DMS153 (cell line): ENCODE measurements around the gene WFS1.

ENCODE experiments used
- DNase-seq: peaks from one replicate; lab custom pipeline; 2025; lab: John Stamatoyannopoulos, UW

WFS1 gene

DNA sequence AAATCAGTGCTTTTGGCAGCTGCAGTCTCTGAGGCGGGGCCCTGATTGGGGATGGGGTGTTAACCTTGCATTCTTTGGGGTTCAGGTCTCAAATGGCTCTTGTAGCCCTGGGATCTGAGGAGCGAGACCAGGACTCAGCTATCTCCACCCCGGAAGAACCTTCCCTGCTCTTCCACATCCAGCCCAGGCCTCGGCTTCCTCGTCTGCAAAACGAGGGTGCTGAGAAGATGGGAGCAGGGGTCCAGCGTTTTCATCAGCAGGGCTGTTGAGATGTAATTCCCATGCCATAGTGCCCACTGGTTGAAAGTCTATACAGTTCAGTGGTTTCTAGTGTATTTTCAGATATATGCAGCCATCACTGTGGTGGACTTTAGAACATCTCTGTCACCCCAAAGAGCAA, 34.6 kb upstream of the WFS1 start:
- no peak for DNase-seq

DNA sequence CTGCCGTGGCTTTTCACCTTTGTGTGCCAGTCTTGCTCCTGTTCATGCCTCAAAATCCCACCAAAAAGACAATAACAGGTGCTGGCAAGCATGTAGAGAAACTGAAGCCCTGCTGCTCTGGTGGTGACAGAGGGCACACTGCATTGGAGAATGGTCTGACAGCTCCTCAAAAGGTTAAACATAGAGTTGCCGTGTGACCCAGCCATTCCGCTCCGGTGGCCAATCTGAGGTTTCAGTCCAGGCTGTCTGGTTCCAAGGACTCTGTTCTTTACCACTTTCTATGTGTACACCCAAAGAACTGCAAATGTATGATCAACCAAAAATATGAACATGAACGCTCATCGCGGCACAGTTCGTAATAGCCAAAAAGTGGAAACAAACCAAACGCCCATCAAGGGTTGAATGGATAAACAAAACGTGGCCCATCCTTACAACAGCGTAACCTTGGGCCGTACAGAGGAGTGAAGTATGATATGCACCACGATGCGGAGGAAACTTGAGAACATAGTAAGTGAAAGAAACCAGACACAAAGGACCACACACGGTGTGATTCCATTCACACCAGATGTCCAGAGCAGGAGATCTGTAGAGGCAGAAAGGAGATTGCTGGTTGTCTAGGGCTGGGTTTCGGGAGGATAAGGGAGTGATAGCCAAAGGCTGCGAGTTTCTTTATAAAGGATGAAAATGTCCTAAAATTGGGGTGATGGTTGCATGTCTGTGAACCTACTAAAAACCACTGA, 33.6 kb upstream of the WFS1 start:
- DNase-seq = no peak

DNA sequence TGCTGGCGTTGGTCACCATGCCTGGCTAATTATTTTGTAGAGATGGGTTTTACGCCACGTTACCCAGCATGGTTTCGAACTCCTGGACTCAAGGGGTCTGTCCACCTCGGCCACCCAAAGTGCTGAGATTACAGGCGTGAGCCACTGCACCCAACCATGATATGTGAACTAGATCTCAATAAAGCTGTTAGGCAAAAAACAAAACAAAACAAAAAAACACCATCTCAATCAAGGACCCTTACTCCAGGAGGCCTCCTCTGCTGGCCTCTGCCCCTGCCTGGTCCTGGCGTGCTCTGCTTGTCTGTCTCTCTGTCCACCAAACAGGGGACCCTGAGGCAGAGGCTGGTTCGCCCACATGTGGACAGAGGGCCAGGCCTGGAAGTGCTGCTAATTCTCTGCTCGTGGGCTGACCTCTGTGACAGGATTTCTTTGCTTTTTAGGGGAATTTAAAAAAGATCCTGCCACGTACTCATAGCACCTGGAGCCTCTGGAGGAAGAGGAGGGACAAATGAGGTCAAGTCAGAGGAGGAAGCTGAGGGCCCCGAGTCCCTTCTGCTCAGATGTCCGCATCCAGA, 32.7 kb upstream of the WFS1 start:
- no peak for DNase-seq

DNA sequence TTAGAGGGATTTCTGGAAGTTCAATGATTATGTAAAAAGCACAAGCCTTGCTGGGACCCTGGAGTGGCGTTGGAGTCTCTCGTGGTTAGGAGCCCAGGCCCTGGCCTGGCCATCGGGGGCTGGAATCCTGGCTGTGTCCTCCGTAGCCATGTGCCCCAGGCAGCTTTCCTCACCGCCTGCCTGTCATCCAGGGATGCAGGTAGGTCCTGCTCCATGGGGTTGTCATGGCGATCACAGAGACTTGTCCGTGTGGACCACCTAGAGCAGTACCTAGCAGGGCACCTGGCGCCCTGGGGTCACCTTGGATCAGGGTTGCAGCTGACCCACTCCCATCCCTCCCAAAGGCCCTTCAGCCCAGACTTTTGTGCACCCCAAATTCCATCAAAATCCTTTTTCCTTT, 30.2 kb upstream of the WFS1 start:
- DNase-seq = no peak

DNA sequence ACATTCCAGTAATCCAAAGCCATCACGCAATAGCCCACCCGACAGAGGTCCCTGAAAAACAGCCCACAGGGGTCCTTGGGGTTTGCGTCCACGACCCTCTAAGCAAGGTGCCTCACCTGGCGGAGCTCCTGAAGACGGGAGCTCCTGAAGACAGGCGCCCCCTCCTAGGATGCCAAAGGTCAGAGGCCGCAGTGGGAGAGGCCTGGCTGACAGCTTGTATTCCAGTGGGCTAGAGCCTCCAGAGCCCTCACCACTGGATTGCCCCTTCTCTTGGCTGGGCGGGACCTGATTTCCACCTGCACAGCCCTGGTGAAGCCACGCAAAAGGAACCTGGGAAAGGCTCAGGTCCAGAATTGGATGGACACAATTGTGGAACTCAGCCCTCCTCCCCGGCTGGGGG, 29.7 kb upstream of the WFS1 start:
- no peak for DNase-seq

DNA sequence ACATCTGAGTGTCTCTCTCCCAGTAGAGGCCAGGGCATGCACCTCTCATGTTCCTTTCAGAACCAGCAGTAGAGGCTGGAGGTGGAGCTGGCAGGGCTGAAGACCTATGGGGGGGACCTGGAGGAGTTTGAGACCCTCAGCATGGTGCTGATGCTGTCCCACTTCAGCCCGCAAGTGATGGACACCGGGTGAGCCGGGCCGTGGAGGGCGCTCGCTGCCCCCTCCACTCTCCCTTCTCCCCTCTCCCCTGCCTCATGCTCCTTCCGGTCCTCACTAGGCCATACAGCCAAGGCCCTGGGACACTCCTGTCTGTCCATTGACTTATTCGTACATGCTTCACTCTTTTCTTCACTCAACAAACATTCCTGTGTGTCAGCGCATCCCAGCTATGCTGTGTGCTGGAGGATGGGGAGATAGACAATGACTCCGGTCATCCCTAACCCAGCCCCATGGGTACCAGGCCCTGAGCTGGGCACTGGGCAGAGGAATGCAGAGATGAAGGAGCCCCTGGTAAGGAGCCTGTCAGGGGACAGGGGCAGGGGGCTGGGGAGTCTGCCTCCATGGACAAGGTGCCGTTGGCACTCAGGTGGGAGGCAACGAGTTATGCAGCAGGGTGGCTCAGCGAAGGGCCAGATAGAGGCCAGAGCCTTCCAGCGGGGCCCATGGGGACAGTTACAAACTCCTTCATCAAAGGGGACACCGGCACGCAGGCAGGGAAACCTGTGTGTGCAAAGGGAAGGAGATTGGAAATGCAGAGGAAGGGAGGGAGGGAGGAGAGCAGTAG, 28.4 kb upstream of the WFS1 start:
- DNase-seq = no peak

DNA sequence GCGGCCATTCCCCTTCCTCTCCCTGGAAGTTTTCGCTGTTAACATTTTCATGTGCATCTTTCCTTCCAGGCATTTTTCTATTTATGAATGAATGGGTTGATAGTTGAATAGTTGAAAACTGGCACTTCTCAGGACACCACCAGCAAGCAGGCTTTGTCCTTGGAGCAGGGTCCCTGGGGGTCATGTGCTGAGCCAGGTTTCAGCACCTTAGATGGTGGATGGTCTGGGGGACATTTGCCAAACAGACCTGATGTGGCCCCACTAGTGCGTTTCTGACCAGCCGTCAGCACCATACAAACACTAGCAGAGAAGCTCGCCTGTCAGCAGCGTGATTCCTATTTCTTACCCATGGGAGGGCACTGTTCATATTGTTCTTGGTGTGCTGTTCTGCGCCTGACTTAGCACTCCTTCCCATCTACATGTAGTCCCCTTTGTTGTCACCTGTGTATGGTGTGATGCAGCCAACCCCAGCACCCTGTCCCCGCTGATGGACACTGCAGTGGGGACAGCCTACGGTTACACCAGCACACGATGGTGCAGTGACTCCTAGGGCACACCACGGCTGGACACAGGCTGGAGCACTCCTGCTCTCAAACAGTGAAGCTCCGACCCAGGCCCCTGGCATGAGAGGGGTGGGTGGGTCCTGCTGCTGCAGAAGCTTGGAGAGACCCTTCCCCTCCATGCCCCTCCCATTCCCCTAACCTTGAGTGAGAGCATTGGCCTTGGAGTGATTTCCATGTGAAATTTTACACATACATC, 27.2 kb upstream of the WFS1 start:
- no peak for DNase-seq

DNA sequence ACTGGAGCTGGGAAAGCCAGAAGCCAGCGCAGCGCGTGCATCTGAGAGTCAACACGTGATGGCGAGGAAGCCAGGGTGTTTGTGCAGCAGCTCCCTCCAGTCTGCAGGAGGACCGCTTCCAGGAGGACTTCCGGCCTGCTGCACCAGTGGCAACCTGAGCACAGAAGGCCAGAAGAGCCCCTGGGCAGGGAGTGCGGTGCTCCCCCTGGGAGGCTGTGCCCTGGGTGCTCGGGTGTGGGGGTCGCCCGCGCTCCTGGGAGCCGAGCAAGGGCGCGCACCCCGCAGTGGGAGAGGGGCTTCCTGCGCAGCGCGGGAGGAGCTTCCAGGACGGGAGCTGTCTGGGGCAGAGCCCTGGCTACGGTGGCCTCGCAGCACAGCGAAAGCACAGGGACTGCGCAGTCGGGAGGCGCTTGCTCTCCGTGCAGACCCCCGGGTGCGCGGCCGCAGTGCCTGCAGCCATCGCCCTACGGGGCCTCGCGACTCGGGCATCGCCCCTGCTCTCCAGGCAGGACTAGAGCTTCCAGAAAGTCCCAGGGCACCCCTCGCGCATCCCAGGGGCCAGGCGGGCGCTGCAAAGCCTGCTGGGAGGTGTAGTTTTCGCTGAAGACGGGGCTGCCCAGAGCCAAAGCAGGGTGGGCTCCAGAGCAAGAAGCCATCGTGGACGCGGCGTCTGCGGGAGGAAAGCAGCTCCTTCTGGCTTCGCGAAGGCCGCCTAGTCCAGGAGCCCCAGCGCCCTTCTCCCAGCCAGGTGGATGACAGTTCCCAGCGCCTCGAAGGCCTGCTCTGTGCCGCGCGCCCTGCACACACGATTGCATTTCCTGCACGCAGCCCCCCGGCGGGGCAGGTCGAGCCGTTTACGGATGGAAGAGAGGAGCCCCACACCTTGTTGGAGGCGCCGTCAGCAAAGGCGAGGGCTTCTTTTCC, 24.1 kb upstream of the WFS1 start:
- DNase-seq = no peak

DNA sequence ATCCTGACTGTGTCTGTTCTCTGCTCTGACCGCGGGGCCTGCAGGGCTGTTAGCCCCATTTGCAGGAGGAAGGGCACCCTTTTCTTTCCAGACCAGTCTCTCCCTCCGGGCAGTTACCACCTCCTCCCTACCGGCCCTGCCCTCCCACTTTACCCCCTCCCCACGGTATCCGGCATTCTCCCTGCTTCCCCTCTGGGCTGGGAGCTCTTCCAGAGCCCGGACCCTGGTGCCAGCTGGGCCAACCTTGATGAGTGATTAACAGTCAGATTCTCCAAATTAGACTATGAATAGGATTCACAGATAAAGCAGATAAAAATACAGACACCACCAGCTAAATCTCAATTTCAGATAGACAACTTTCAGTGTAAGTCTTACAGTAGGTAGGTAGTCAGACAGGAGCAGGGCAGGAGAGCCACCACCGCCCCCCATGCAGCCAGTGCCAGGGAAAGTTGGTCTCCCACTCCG, 23.4 kb upstream of the WFS1 start:
- DNase-seq = no peak

DNA sequence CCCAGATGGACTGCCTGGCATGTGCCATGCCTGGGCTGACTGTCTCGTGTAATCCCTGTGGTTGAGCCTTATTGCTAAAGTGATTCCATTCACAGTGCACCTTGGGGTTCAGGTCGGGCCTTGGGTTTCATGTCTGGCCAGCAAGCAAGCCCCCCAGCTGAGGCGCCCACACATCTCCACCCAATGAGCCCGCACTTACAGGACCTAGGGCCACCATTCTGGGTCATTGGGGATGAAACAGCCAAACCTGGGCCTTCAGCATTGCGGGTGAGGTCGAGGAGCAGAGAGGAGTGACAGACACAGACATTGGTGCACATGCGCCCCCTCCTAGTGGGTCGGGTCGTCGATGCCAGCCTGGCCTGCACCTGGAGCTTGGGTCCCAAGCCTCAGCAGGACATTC, 21.3 kb upstream of the WFS1 start:
- DNase-seq = no peak

DNA sequence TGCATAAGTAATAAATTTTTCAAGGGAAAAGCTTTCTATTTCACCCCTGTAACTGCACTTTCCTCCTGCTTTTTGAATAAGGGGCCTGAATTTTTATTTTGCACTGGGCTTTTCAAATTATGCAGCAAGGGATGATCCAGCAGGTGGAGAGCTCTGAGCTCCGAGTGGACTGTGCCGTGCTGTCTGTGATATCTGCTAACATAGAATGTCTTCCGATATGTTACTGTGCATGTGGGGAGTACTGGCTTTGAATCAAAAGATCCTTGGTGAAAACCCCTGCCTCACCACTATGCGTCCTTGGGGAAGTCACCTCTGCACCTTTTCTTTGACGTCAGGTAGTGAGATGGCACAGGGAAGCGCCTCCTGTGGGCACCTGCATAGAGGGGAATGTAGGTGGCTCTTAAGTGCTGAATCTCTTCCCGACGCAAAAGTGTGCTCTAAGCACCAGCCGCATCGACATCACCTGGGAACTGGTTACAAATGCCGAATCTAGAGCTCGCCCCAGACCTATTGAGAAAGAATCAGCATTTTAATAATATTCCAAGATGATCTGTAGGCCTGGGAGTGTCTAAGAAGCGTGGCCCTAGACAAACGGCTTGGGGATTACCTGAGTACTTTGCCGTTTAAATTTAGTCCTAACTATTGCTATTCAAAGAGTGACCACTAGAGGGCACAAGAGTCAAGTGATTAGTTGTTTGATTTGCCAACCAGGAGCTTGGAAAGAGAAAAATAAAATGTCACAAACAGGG, 19.2 kb upstream of the WFS1 start:
- peak; percentile 17 for DNase-seq

DNA sequence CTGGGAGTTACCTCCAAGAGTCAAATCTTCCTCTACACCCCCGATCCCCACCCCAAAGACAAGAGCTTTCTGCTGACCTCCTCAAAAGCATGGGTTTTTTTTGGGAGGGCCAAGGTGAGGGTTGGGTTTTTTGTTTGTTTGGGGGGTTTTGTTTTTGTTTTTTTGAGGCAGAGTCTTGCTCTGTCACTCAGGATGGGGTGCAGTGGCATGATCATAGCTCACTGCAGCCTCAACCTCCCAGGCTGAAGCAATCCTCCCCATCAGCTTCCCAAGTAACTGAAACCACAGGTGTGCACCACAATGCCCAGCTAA, 18.7 kb upstream of the WFS1 start:
- no peak for DNase-seq

DNA sequence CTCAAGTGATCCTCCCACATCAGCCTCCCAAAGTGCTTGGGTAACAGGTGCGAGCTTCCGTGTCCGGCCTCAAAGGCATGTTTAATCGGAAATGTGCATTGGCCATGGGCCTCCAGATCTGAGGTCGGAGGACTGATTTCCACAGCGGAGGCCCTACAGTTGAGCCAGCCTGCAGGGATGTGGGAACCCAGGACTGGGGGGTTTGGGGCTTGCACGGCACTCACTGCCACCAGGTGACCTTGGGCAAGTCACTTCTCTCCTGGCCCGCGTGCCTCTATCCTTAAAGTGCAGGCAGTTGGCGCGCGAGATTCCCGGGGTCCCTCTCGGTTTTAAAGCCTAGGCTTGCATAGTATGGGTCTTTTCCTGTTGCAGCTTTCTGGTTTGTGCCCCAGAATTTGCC, 18.3 kb upstream of the WFS1 start:
- DNase-seq = no peak

DNA sequence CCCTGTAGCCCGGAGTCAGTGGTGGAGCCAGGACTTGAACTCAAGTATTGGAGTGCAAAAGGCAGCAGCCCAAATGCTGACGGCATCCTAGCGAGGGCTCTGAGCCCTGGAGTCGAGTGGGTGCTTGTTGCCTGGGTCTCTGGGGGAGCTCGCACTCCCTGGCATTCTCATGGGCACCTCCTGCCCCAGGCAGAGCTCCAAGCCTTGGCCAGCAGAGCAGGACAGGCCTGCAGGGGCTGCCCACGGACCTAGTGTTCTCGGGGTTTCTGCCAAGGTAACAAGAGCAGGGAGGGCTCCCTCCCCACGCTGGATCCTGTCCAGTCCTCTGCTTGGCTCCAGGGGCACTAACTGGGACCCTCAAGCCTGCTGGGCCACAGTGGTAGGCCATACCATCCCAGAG, 17.6 kb upstream of the WFS1 start:
- DNase-seq = no peak

DNA sequence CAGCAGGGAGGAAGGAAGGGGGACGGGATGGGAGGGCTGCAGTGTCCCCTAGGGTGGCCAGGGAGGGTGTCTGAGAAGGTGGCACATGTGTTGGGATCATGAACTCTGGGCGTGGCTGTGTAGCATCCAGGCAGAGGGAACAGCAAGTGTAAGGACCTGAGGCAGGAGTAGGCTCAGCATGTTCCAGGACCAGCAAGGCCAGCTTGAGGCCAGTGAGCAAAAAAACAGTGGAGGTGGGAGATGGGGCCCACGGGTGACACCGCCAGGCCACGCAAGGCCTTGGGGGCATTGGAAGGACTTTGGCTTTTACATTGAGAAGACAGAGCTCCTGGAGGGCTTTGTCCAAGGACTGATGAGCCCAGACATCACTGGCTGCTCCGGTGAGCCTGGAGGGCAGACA, 16.5 kb upstream of the WFS1 start:
- DNase-seq = no peak

DNA sequence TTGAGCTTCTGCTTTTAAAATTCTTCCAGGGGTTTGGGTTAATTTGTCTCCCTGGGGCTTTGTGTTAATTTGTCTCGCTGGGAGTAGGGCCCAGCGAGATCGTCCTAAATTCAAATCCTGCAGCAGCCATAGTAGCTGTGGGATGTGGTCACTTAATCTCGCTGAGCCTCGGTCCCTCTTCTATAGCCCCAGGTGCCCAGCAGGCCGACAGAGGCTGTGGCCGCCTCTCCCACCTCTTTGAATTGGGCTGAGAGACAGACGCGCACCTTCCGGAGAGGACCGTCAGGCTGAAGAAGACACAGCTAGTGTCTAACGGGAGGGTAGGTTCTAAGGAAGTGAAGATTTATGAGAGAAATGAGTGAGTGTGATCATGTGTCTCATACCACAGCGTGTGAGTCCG, 15.7 kb upstream of the WFS1 start:
- no peak for DNase-seq

DNA sequence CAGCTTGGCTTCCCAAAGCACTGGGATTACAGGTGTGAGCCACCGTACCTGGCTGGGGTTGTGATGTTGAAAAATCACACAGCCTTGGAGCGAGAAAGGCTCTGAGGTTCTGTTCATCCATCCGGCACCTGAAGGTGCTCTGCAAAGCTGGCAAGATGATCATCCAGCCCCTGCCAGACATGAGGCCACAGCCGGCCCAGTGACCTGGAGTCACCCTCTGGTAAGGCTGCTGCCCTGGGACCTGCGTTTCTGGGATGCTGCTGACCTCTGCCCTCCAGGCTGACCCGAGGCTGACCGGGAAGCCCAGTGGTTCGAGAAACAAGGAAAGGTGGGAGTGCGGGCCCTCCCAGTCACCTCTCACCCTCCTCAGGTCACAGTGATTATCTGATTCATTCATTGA, 13.5 kb upstream of the WFS1 start:
- DNase-seq = no peak

DNA sequence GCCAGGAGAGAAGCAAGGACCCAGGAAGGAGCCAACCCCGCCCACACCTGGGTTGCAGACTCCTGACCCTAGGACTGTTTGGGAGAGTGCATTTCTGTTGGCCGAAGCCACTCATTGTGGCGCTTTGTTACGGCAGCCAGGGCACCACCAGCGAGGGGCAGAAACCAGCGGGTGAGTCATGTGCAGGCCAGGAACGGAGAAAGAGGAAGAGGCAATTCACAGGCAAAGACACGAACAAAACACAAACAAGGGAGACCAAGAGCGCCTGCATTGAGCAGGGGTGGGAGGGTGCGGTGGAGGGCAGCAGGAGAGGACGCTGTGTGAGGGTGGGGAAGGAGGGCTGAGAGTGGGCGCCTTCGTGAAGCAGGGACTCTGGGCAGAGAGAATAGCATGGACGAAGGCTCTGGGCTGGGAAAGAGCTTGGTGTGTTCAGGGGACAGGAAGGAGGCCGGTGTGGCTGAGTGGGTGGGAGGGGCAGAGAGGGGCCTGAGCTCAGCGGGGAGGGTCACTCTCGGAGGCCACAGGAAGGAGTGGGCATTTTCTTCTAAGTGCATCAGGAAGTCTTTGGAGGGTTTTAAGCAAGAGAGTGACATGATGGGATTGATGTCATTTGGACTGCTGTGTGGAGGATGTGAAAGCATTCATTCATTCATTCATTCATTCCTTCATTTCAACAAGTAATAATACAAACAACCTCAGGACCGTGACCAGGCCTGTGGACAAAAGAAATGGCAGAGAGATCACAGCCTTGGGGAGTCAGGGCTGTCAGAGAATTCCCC, 12.2 kb upstream of the WFS1 start:
- peak; percentile 4 for DNase-seq

DNA sequence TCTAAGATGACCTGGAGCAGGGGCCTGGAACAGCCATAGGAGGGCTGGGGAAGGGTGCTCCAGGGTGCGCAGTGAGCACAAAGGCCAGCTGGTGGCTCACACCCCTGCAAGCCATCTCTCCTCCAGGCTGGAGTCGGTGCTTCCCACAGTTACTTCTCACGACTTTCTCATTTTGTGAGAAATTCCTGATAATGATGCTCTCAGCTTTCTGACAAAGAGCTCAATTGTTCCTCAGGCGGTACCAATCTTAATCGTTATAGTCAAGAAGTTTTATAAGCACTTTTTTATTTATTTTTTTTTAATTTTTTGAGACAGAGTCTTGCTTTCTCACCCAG, 11.7 kb upstream of the WFS1 start:
- DNase-seq = no peak

DNA sequence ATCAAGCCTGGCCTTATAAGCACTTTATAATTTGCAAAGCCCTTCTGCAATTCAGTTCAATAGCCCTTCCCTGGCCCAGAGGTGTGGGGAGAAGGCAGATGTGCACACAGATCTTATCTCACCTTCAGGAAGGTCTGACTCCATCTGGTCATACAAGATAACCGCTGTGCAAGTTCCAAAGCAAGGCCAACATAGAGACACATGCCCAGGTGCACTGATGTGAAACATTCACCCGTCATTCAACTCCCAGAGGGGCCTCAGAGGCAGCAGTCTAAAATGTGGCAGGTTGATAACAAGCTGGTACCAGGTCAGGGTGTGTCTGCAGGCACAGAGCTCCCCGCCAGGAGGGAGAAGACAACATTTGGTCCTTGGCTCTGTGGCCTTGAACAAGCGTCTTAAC, 10.9 kb upstream of the WFS1 start:
- no peak for DNase-seq
